DND-41 (cell line): ENCODE data around the gene ZKSCAN8.

ENCODE experiments used
- ATAC-seq: fragments of 200-7000 bp; cut with Tn5 transposase; 3 replicates; pipeline ENCODE4 v1.9.1; 2021; ENCODE audit warnings: low read depth; ENCODE audit not compliant: insufficient read depth
- DNase-seq: peaks from one replicate; pipeline ENCODE4 v3.0.0-alpha.2; 2020
- H2AFZ ChIP-seq: 2 replicates; pipeline ENCODE4 v1.6.0; 2012; ENCODE audit warnings: low read depth, low read length
- H3K27ac ChIP-seq: 2 replicates; pipeline ENCODE4 v1.5.1; 2012; ENCODE audit warnings: low read length, inconsistent platforms
- H3K27me3 ChIP-seq: fragments of 200-600 bp; sonication (generic); 2 replicates; pipeline ENCODE4 v1.6.0; 2012; ENCODE audit warnings: low read length, mild to moderate bottlenecking, inconsistent platforms; ENCODE audit not compliant: insufficient read depth, poor library complexity
- H3K36me3 ChIP-seq: 2 replicates; pipeline ENCODE4 v1.5.1; 2012; ENCODE audit warnings: low read length, inconsistent platforms; ENCODE audit not compliant: insufficient read depth
- H3K4me1 ChIP-seq: 2 replicates; pipeline ENCODE4 v1.5.1; 2012; ENCODE audit warnings: mild to moderate bottlenecking, low read length; ENCODE audit not compliant: insufficient read depth
- H3K4me2 ChIP-seq: 2 replicates; pipeline ENCODE4 v1.6.0; 2012; ENCODE audit warnings: mild to moderate bottlenecking, moderate library complexity, low read length, inconsistent platforms; ENCODE audit not compliant: insufficient read depth
- H3K4me3 ChIP-seq, 2 experiments: fragments of 200-600 bp in 1 of 2; shearing (Covaris generic) in 1 of 2; 2 replicates each; pipeline ENCODE4 v1.5.1; 2012 to 2016; ENCODE audit warnings: inconsistent platforms in 2 of 2, low read length in 2 of 2, mild to moderate bottlenecking in 2 of 2, low read depth in 1 of 2, moderate library complexity in 1 of 2
- H3K79me2 ChIP-seq: 2 replicates; pipeline ENCODE4 v1.6.0; 2012; ENCODE audit warnings: low read length, inconsistent platforms; ENCODE audit not compliant: insufficient read depth
- H3K9ac ChIP-seq: 2 replicates; pipeline ENCODE4 v1.6.0; 2012; ENCODE audit warnings: low read depth, mild to moderate bottlenecking, inconsistent platforms, low read length, moderate library complexity
- H3K9me3 ChIP-seq: 2 replicates; pipeline ENCODE4 v1.5.1; 2012; ENCODE audit warnings: low read length, moderate library complexity, mild to moderate bottlenecking, inconsistent platforms; ENCODE audit not compliant: insufficient read depth, severe bottlenecking
- H4K20me1 ChIP-seq: 2 replicates; pipeline ENCODE4 v1.6.0; 2012; ENCODE audit warnings: low read length; ENCODE audit not compliant: insufficient read depth
- EZH2 ChIP-seq: IDR thresholded peaks from 3 replicates; pipeline ENCODE4 v1.6.1; 2012; ENCODE audit warnings: borderline replicate concordance, low read depth, mild to moderate bottlenecking, moderate library complexity, low read length, inconsistent platforms; ENCODE audit not compliant: severe bottlenecking
- TF ChIP-seq, protein P1 (sequence below): IDR thresholded peaks from 2 replicates; pipeline ENCODE4 v1.5.1; 2012; ENCODE audit warnings: borderline replicate concordance, low read length, moderate library complexity, mild to moderate bottlenecking; ENCODE audit not compliant: poor library complexity, severe bottlenecking; ENCODE audit errors: extremely low read depth

Gene ZKSCAN8

DNA sequence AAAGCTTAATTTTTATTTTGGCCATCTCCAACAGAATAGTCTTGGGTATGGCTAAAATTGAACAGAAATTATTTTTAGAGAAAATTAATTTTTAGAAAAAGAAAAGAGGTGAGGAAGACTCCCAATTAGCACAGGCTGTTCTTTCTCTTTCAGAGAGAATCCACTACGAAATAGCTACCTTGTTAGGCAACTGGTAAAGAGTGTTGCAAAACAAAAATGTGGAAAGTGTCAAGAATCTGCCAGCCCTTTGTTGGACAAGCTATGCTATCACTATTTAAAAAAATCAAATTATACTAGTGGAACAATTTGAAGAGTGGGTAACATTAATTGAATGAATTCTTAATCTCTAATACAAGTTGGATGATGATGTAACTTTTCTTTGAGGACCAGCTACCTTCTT lies 64.2 kb downstream of the ZKSCAN8 start:
- Histone ChIP-seq H3K9ac (no peak overlapping the region), H3K36me3 (no peaks in the 10 kb centered on the region), H3K4me3 (no peak overlapping the region), H3K27me3 (peaks cover 5% of the 10 kb centered on the region), H3K9me3 (no peaks in the 10 kb centered on the region), H3K79me2 (no peaks in the 10 kb centered on the region), H3K27ac (no peak overlapping the region), H3K4me1 (0 out of 2 replicates have a peak, but pooled peaks cover 4% of the 10 kb centered on the region), H4K20me1 (no peaks in the 10 kb centered on the region), H2AFZ (no peak overlapping the region), H3K4me2 (no peak overlapping the region)
- ATAC-seq (no peak), DNase-seq (no peak)
- TF ChIP-seq EZH2 = no peak
- TF ChIP-seq, protein P1, sequence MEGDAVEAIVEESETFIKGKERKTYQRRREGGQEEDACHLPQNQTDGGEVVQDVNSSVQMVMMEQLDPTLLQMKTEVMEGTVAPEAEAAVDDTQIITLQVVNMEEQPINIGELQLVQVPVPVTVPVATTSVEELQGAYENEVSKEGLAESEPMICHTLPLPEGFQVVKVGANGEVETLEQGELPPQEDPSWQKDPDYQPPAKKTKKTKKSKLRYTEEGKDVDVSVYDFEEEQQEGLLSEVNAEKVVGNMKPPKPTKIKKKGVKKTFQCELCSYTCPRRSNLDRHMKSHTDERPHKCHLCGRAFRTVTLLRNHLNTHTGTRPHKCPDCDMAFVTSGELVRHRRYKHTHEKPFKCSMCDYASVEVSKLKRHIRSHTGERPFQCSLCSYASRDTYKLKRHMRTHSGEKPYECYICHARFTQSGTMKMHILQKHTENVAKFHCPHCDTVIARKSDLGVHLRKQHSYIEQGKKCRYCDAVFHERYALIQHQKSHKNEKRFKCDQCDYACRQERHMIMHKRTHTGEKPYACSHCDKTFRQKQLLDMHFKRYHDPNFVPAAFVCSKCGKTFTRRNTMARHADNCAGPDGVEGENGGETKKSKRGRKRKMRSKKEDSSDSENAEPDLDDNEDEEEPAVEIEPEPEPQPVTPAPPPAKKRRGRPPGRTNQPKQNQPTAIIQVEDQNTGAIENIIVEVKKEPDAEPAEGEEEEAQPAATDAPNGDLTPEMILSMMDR = no peak

DNA sequence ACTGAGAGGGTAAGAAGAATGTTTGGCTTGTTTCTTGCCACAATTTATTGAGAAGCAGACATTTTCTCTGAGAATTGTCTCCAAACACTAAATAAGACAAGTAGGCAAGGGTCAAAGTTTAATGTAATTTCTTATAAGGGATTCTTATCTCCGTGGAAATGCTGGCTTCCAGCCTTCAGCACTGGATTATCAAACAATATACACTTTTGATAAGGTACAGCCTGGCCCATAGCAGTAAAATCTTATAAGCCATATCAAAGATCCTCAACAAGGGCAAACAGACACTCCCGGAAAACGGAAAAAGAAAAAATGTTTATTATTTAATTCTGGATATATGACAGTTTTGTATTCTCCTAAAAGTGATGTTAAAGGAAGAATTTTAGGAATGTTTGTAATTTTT lies 64.8 kb downstream of the ZKSCAN8 start:
- no peak overlapping the region for H3K27ac ChIP-seq
- no peak overlapping the region for H3K4me3 ChIP-seq
- H2AFZ ChIP-seq = no peak overlapping the region
- no peaks in the 10 kb centered on the region for H3K9me3 ChIP-seq
- DNase-seq = no peak
- H4K20me1 ChIP-seq = no peaks in the 10 kb centered on the region
- no peak for TF ChIP-seq EZH2
- TF ChIP-seq, protein P1 = no peak
- ATAC-seq = no peak
- H3K27me3 ChIP-seq = peaks cover 5% of the 10 kb centered on the region
- 0 out of 2 replicates have a peak, but pooled peaks cover 4% of the 10 kb centered on the region for H3K4me1 ChIP-seq
- H3K4me2 ChIP-seq = no peak overlapping the region
- H3K36me3 ChIP-seq = no peaks in the 10 kb centered on the region
- no peaks in the 10 kb centered on the region for H3K79me2 ChIP-seq
- H3K9ac ChIP-seq = no peak overlapping the region

DNA sequence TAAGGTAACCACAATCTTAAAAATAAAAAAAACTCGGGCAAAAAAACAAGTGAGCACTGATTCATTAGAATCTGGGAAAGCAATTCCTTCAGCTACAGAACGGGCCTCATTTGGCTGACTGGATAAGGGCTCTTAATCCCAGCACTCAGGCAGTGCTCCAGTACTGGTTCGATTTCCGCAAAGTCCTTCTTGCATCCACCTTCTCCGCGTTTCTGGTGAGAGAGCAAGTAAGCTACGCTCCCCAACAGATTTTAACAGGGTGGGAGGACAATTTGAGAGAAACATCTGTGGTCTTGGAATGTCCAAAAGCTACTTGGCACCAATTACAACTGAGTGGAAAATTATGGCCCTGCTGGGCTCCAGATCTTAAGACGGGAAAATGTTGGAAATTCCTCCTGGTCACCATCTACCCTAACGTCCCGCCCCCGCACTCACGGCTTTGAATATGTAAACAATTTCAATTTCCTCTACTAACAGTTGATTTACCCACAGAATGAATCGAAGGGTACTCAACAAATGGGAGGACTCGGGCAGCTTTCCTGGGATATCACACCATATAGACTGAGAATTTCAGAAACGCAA lies 65.3 kb downstream of the ZKSCAN8 start:
- Histone ChIP-seq H3K27me3 (peaks cover 9% of the 10 kb centered on the region), H3K9ac (no peak overlapping the region), H4K20me1 (no peaks in the 10 kb centered on the region), H3K4me2 (no peak overlapping the region), H3K79me2 (no peaks in the 10 kb centered on the region), H3K4me1 (0 out of 2 replicates have a peak, but pooled peaks cover 4% of the 10 kb centered on the region), H3K9me3 (no peaks in the 10 kb centered on the region), H3K4me3 (no peak overlapping the region), H2AFZ (no peak overlapping the region), H3K27ac (no peak overlapping the region), H3K36me3 (no peaks in the 10 kb centered on the region)
- TF ChIP-seq, protein P1 = no peak
- TF ChIP-seq EZH2 = no peak
- DNase-seq = no peak
- ATAC-seq = no peak
